ENCODE data around the gene LOXHD1.

DNA sequence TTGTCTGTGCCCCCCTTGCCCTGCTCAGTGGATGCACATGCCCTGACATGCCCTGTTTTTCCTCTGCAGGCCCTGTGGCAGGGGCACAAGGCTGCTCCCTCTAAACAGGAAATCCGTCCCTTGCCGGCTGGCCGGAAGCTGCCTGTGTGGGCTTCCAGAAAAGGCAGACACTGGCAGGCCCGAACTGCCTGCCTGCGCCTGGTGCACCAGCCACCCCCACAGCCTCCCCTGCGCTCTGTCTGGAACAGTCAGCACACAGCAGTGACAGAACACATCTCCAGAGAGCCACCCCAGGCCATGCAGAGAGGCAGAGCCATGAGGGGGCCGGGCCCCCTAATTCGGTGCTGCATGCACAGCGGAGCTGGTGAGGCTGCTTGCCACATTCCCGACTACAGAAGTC is 33.5 kb downstream of the LOXHD1 start:
- TF ChIP-seq, protein P1, sequence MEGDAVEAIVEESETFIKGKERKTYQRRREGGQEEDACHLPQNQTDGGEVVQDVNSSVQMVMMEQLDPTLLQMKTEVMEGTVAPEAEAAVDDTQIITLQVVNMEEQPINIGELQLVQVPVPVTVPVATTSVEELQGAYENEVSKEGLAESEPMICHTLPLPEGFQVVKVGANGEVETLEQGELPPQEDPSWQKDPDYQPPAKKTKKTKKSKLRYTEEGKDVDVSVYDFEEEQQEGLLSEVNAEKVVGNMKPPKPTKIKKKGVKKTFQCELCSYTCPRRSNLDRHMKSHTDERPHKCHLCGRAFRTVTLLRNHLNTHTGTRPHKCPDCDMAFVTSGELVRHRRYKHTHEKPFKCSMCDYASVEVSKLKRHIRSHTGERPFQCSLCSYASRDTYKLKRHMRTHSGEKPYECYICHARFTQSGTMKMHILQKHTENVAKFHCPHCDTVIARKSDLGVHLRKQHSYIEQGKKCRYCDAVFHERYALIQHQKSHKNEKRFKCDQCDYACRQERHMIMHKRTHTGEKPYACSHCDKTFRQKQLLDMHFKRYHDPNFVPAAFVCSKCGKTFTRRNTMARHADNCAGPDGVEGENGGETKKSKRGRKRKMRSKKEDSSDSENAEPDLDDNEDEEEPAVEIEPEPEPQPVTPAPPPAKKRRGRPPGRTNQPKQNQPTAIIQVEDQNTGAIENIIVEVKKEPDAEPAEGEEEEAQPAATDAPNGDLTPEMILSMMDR (conservative IDR thresholded peaks at IDR 0.05; ENCODE audit: low read depth, low read length), result no peak
- TF ChIP-seq EZH2 (IDR thresholded peaks at IDR 0.05; ENCODE audit: borderline replicate concordance, low read depth, low read length, poor library complexity, severe bottlenecking), result no peak
